Measurements from ENCODE around the gene FN1.

FN1 gene

GRCh38 chr2:215383652-215384279 is 52.1 kb downstream of the FN1 start:
- no peaks in the 10 kb centered on the region for H3K9me3 Mint-ChIP-seq
- H3K27me3 Mint-ChIP-seq (ENCODE audit: low read depth) = no peaks in the 10 kb centered on the region
- no peaks in the 10 kb centered on the region for H3K4me1 Mint-ChIP-seq (ENCODE audit: low read depth)
- no peaks in the 10 kb centered on the region for H3K36me3 Mint-ChIP-seq (ENCODE audit: low read depth)
- no peak overlapping the region for H3K4me3 Mint-ChIP-seq
- no peak for DNase-seq (ENCODE audit: low spot score)
- no peak overlapping the region for H3K27ac Mint-ChIP-seq

GRCh38 chr2:215382480-215382879 is 53.4 kb downstream of the FN1 start:
- Mint-ChIP-seq H3K27me3 (ENCODE audit: low read depth) (no peaks in the 10 kb centered on the region), H3K4me1 (ENCODE audit: low read depth) (no peaks in the 10 kb centered on the region), H3K9me3 (no peaks in the 10 kb centered on the region), H3K27ac (no peak overlapping the region), H3K36me3 (ENCODE audit: low read depth) (no peaks in the 10 kb centered on the region), H3K4me3 (no peak overlapping the region)
- no peak for DNase-seq (ENCODE audit: low spot score)

GRCh38 chr2:215382011-215382410 is 53.9 kb downstream of the FN1 start:
- H3K9me3 Mint-ChIP-seq = no peaks in the 10 kb centered on the region
- no peaks in the 10 kb centered on the region for H3K27me3 Mint-ChIP-seq (ENCODE audit: low read depth)
- H3K4me3 Mint-ChIP-seq = no peak overlapping the region
- no peak overlapping the region for H3K27ac Mint-ChIP-seq
- DNase-seq (ENCODE audit: low spot score) = no peak
- no peaks in the 10 kb centered on the region for H3K4me1 Mint-ChIP-seq (ENCODE audit: low read depth)
- no peaks in the 10 kb centered on the region for H3K36me3 Mint-ChIP-seq (ENCODE audit: low read depth)

GRCh38 chr2:215380699-215381098 is 55.2 kb downstream of the FN1 start:
- no peak for DNase-seq (ENCODE audit: low spot score)
- Mint-ChIP-seq H3K27me3 (ENCODE audit: low read depth) (no peaks in the 10 kb centered on the region), H3K4me3 (no peak overlapping the region), H3K27ac (no peak overlapping the region), H3K9me3 (no peaks in the 10 kb centered on the region), H3K36me3 (ENCODE audit: low read depth) (no peaks in the 10 kb centered on the region), H3K4me1 (ENCODE audit: low read depth) (no peaks in the 10 kb centered on the region)

- no peak overlapping the region for H3K27ac Mint-ChIP-seq
- DNase-seq (ENCODE audit: low spot score) = no peak
- no peaks in the 10 kb centered on the region for H3K4me1 Mint-ChIP-seq (ENCODE audit: low read depth)
- no peaks in the 10 kb centered on the region for H3K36me3 Mint-ChIP-seq (ENCODE audit: low read depth)
- no peaks in the 10 kb centered on the region for H3K9me3 Mint-ChIP-seq
- no peaks in the 10 kb centered on the region for H3K27me3 Mint-ChIP-seq (ENCODE audit: low read depth)
- H3K4me3 Mint-ChIP-seq = no peak overlapping the region
These were observed 55.9 kb downstream of the FN1 start for GRCh38 chr2:215379948-215380347.

GRCh38 chr2:215379039-215379438 is 56.8 kb downstream of the FN1 start:
- Mint-ChIP-seq H3K36me3 (ENCODE audit: low read depth) (peaks cover 9% of the 10 kb centered on the region), H3K27me3 (ENCODE audit: low read depth) (no peaks in the 10 kb centered on the region), H3K27ac (no peak overlapping the region), H3K9me3 (no peaks in the 10 kb centered on the region), H3K4me1 (ENCODE audit: low read depth) (no peaks in the 10 kb centered on the region), H3K4me3 (no peak overlapping the region)
- DNase-seq (ENCODE audit: low spot score) = no peak

- H3K36me3 Mint-ChIP-seq (ENCODE audit: low read depth) = peaks cover 9% of the 10 kb centered on the region
- no peaks in the 10 kb centered on the region for H3K9me3 Mint-ChIP-seq
- H3K27ac Mint-ChIP-seq = no peak overlapping the region
- no peak for DNase-seq (ENCODE audit: low spot score)
- no peaks in the 10 kb centered on the region for H3K27me3 Mint-ChIP-seq (ENCODE audit: low read depth)
- no peaks in the 10 kb centered on the region for H3K4me1 Mint-ChIP-seq (ENCODE audit: low read depth)
- no peak overlapping the region for H3K4me3 Mint-ChIP-seq
These were observed 57.8 kb downstream of the FN1 start for GRCh38 chr2:215378045-215378444.

GRCh38 chr2:215377283-215377682 is 58.6 kb downstream of the FN1 start:
- Mint-ChIP-seq H3K27ac (no peak overlapping the region), H3K36me3 (ENCODE audit: low read depth) (peaks cover 9% of the 10 kb centered on the region), H3K9me3 (no peaks in the 10 kb centered on the region), H3K4me1 (ENCODE audit: low read depth) (no peaks in the 10 kb centered on the region), H3K4me3 (no peak overlapping the region), H3K27me3 (ENCODE audit: low read depth) (no peaks in the 10 kb centered on the region)
- no peak for DNase-seq (ENCODE audit: low spot score)

- Mint-ChIP-seq H3K4me1 (ENCODE audit: low read depth) (no peaks in the 10 kb centered on the region), H3K9me3 (no peaks in the 10 kb centered on the region), H3K36me3 (ENCODE audit: low read depth) (peaks cover 9% of the 10 kb centered on the region), H3K27me3 (ENCODE audit: low read depth) (no peaks in the 10 kb centered on the region), H3K27ac (no peak overlapping the region), H3K4me3 (no peak overlapping the region)
- DNase-seq (ENCODE audit: low spot score) = no peak
These were observed 59.6 kb downstream of the FN1 start for GRCh38 chr2:215376103-215376780.

- H3K27ac Mint-ChIP-seq = no peak overlapping the region
- DNase-seq (ENCODE audit: low spot score) = no peak
- no peaks in the 10 kb centered on the region for H3K9me3 Mint-ChIP-seq
- no peak overlapping the region for H3K4me3 Mint-ChIP-seq
- H3K4me1 Mint-ChIP-seq (ENCODE audit: low read depth) = no peaks in the 10 kb centered on the region
- H3K27me3 Mint-ChIP-seq (ENCODE audit: low read depth) = no peaks in the 10 kb centered on the region
- H3K36me3 Mint-ChIP-seq (ENCODE audit: low read depth) = peaks cover 9% of the 10 kb centered on the region
These were observed 60.4 kb downstream of the FN1 start for GRCh38 chr2:215375467-215375830.

- DNase-seq (ENCODE audit: low spot score) = no peak
These were observed 61.0 kb downstream of the FN1 start for GRCh38 chr2:215374642-215375466.

GRCh38 chr2:215374002-215374401 is 61.9 kb downstream of the FN1 start:
- Mint-ChIP-seq H3K27ac (no peak overlapping the region), H3K36me3 (ENCODE audit: low read depth) (peaks cover 9% of the 10 kb centered on the region), H3K4me1 (ENCODE audit: low read depth) (no peaks in the 10 kb centered on the region), H3K27me3 (ENCODE audit: low read depth) (no peaks in the 10 kb centered on the region), H3K4me3 (no peak overlapping the region), H3K9me3 (no peaks in the 10 kb centered on the region)
- DNase-seq (ENCODE audit: low spot score) = no peak

More at GRCh38 chr2:215374642-215375466, 61.0 kb downstream of the FN1 start:
- no peak overlapping the region for H3K4me3 Mint-ChIP-seq
- H3K36me3 Mint-ChIP-seq (ENCODE audit: low read depth) = peaks cover 9% of the 10 kb centered on the region
- no peaks in the 10 kb centered on the region for H3K4me1 Mint-ChIP-seq (ENCODE audit: low read depth)
- H3K27ac Mint-ChIP-seq = no peak overlapping the region
- no peaks in the 10 kb centered on the region for H3K9me3 Mint-ChIP-seq
- H3K27me3 Mint-ChIP-seq (ENCODE audit: low read depth) = no peaks in the 10 kb centered on the region

- DNase-seq (ENCODE audit: low spot score) = no peak
- no peaks in the 10 kb centered on the region for H3K4me1 Mint-ChIP-seq (ENCODE audit: low read depth)
- peaks cover 9% of the 10 kb centered on the region for H3K36me3 Mint-ChIP-seq (ENCODE audit: low read depth)
- no peaks in the 10 kb centered on the region for H3K27me3 Mint-ChIP-seq (ENCODE audit: low read depth)
- H3K4me3 Mint-ChIP-seq = no peak overlapping the region
- no peaks in the 10 kb centered on the region for H3K9me3 Mint-ChIP-seq
- no peak overlapping the region for H3K27ac Mint-ChIP-seq
These were observed 62.8 kb downstream of the FN1 start for GRCh38 chr2:215372968-215373649.

All from T-helper 2 cell treated with Interferon-gamma antibody and Interleukin-4, amounts not matched to agents 5 μg/mL and 100 μg/mL, for 36 hours (primary cell).